Transverse colon (tissue), 4 donors: ENCODE measurements around the gene TAS2R60. TPM values are rescaled to one million over a fixed set of nuclear protein-coding genes. Genes with fewer than 3 reads are reported as not detected.

Experiments
- DNase-seq: peaks from one replicate; pipeline ENCODE4 v3.0.0-alpha.2; 2019
- H3K27ac ChIP-seq, 4 donors: fragments of 200-600 bp; sonication (generic); 2 replicates each; pipeline ENCODE4 v1.5.1; 2016 to 2018; ENCODE audit warnings: inconsistent platforms in 4 of 4
- H3K27me3 ChIP-seq: fragments of 200-600 bp; sonication (generic); 2 replicates; pipeline ENCODE4 v1.5.1; 2017; ENCODE audit warnings: inconsistent platforms
- H3K36me3 ChIP-seq, 4 donors: fragments of 200-600 bp; sonication (generic); 2 replicates each; pipeline ENCODE4 v1.5.1; 2017 to 2019; ENCODE audit warnings: inconsistent platforms in 4 of 4
- H3K4me1 ChIP-seq, 4 donors: fragments of 200-600 bp; sonication (generic); 2 replicates each; pipeline ENCODE4 v1.5.1; 2017 to 2020; ENCODE audit warnings: inconsistent platforms in 4 of 4
- H3K4me3 ChIP-seq, 4 donors: fragments of 200-600 bp; sonication (generic); 1 replicate in 1 of 4; 2 replicates in 3 of 4; pipeline versions ENCODE4 v1.5.1 to v1.6.1; 2017 to 2019; ENCODE audit warnings: inconsistent platforms in 4 of 4
- H3K9me3 ChIP-seq, 2 donors: fragments of 200-600 bp; sonication (generic); 2 replicates each; pipeline ENCODE4 v1.5.1; 2017 to 2019; ENCODE audit warnings: inconsistent platforms in 2 of 2
- CTCF ChIP-seq, 5 experiments: fragments of 200-600 bp in 3 of 5; fragments of 450-650 bp in 2 of 5; sonication (generic) in 3 of 5; IDR thresholded peaks; 1 replicate in 2 of 5; 2 replicates in 3 of 5; pipeline ENCODE4 v1.5.1; 2016 to 2017; ENCODE audit warnings: antibody characterized with exemption in 5 of 5, inconsistent platforms in 3 of 5, mild to moderate bottlenecking in 2 of 5, moderate library complexity in 1 of 5
- EP300 ChIP-seq: sonication (generic); formaldehyde crosslinking; IDR thresholded peaks from one replicate; pipeline ENCODE4 v1.6.1; 2017; ENCODE audit warnings: antibody characterized with exemption, low read depth
- POLR2A ChIP-seq: fragments of 450-650 bp; IDR thresholded peaks from one replicate; pipeline ENCODE4 v1.6.1; 2016; ENCODE audit warnings: antibody characterized with exemption, mild to moderate bottlenecking, moderate library complexity
- POLR2AphosphoS5 ChIP-seq, 3 donors: sonication (generic); formaldehyde crosslinking; IDR thresholded peaks; one replicate each; pipeline ENCODE4 v1.6.1; 2016; ENCODE audit warnings: antibody characterized with exemption in 3 of 3
- WGBS, 2 donors: methylation state at CpG; one replicate each; pipeline ENCODE4 v1.1.5; 2018; ENCODE audit warnings: low coverage in 1 of 2; 5-methylcytosine and 5-hydroxymethylcytosine counted together
- in situ Hi-C, 4 donors: fragments of 200-750 bp; cut with MboI; loops; one replicate each; pipeline versions ENCODE4 v1.15.0 to v1.15.1; 2017; ENCODE audit warnings: low sequenced_read_pairs in 3 of 4, low pct_ligation_motif_present in 1 of 4, low pct_unique_long_range_greater_than_20kb in 1 of 4
- intact Hi-C: fragments of 100-400 bp; cut with DNase I; formaldehyde crosslinking; loops from one replicate; pipeline ENCODE4 v1.15.1; 2023; ENCODE audit warnings: low total_unique reads
- total RNA-seq, 4 donors: library from RNA; depleted of rRNA; stranded (reverse); fragments of >200 nt; gene quantifications; one replicate each; pipeline ENCODE4 v1.1.0, GENCODE V29; 2016

Gene TAS2R60
- total RNA-seq, 4 donors from 2014 or later = not detected

- TF ChIP-seq POLR2A = no peak
- TF ChIP-seq CTCF (IDR thresholded peaks at IDR 0.05) = peak; percentile 31 to 61 (median 45)
- 0 to 8% methylated on average over 5 to 35 of the region's 39 CpGs for WGBS, 2 donors
- Histone ChIP-seq H3K4me3 (peak within 1 kb of the TSS; percentile 31 to 62 (median 52)), H3K27ac (peak within 1 kb of the TSS; percentile 50 to 82 (median 78)), H3K27me3 (no peaks in the 10 kb centered on the region), H3K4me1 (peaks cover 10 to 38% (median 28%) of the 10 kb centered on the region in 4 donors), H3K9me3 (no peaks in the 10 kb centered on the region), H3K36me3 (no peaks in the 10 kb centered on the region)
- intact Hi-C loops = no loop called here
- peak; percentile 75 for DNase-seq
- in situ Hi-C loops = loop anchor here in 1 of 4 donors (10.0 kb wide), 1 partner anchor 164 kb away; no protein-coding TSS in a partner anchor
These were observed 34.3 kb upstream of the TAS2R60 start, which contains the start of gene EPHA1 for GRCh38 chr7:143408686-143409561. Gene EPHA1 (minus strand): TSS chr7:143408856. CDS start chr7:143408805, 51 bp downstream.

- H3K4me1 ChIP-seq = peaks cover 10 to 38% (median 28%) of the 10 kb centered on the region in 4 donors
- no peaks in the 10 kb centered on the region for H3K27me3 ChIP-seq
- H3K36me3 ChIP-seq = no peaks in the 10 kb centered on the region
- no peaks in the 10 kb centered on the region for H3K9me3 ChIP-seq
- H3K4me3 ChIP-seq = no peak overlapping the region
- 15 to 45% methylated on average over 2 to 6 of the region's 6 CpGs for WGBS, 2 donors
- in situ Hi-C loops (loop anchor here in 2 of 4 donors (10.0 kb wide), 3 partner anchors 64 to 166 kb away; partner anchors contain the start of genes CLCN1 (in 1 of the 2) and TAS2R41 (in 1 of the 2)), intact Hi-C loops (no loop called here)
- H3K27ac ChIP-seq = peak overlapping the region in 2 of 4 donors; percentile 26 to 32
- no peak for TF ChIP-seq POLR2AphosphoS5 (IDR thresholded peaks at IDR 0.05)
- no peak for TF ChIP-seq EP300
- TF ChIP-seq CTCF (IDR thresholded peaks at IDR 0.05) = no peak
- no peak for TF ChIP-seq POLR2A
- no peak for DNase-seq
These were observed 32.7 kb upstream of the TAS2R60 start for GRCh38 chr7:143410521-143411004.

GRCh38 chr7:143411976-143412708, 31.1 kb upstream of the TAS2R60 start:
- Histone ChIP-seq H3K27ac (no peak overlapping the region), H3K4me1 (peaks cover 10 to 44% (median 28%) of the 10 kb centered on the region in 4 donors), H3K36me3 (no peaks in the 10 kb centered on the region), H3K9me3 (no peaks in the 10 kb centered on the region), H3K4me3 (no peak overlapping the region), H3K27me3 (no peaks in the 10 kb centered on the region)
- intact Hi-C loops = no loop called here
- 68 to 84% methylated on average over 4 to 5 of the region's 5 CpGs for WGBS, 2 donors
- DNase-seq = no peak
- no peak for TF ChIP-seq EP300
- no peak for TF ChIP-seq POLR2AphosphoS5 (IDR thresholded peaks at IDR 0.05)
- TF ChIP-seq CTCF (IDR thresholded peaks at IDR 0.05) = no peak
- no peak for TF ChIP-seq POLR2A
- in situ Hi-C loops = loop anchor here in 2 of 4 donors (10.0 kb wide), 3 partner anchors 63 to 167 kb away; partner anchors contain the start of genes CLCN1 (in 1 of the 2) and TAS2R41 (in 1 of the 2)
